ENCODE measurements around the gene SCG3.

DNA sequence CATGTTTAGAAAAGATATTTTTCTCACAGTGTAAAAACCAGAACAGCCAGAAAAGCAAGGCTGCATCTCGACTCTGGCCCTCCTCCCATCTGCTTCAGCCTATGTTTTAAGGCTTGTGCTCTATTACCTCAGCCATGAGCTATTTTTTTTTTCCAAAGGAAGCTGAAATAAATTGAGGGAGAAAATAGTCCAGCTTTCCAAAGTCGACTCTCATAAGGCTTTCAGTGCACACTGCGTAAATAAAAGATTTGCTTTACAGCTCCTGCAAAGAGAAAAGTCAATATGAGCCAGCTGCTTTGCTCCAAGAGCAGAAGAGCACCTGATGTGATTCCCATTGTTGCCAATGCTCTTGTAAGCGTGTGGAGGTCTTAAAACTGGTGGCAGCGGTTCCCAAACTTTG lies 26.7 kb downstream of the SCG3 start:
- TF ChIP-seq, protein P1, sequence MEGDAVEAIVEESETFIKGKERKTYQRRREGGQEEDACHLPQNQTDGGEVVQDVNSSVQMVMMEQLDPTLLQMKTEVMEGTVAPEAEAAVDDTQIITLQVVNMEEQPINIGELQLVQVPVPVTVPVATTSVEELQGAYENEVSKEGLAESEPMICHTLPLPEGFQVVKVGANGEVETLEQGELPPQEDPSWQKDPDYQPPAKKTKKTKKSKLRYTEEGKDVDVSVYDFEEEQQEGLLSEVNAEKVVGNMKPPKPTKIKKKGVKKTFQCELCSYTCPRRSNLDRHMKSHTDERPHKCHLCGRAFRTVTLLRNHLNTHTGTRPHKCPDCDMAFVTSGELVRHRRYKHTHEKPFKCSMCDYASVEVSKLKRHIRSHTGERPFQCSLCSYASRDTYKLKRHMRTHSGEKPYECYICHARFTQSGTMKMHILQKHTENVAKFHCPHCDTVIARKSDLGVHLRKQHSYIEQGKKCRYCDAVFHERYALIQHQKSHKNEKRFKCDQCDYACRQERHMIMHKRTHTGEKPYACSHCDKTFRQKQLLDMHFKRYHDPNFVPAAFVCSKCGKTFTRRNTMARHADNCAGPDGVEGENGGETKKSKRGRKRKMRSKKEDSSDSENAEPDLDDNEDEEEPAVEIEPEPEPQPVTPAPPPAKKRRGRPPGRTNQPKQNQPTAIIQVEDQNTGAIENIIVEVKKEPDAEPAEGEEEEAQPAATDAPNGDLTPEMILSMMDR (conservative IDR thresholded peaks at IDR 0.05; ENCODE audit: low read depth, low read length), result no peak
- TF ChIP-seq EZH2 (IDR thresholded peaks at IDR 0.05; ENCODE audit: low read length, unreplicated experiment), result no peak

Measured in PC-3 (cell line).